IPS-15b (cell line): ENCODE data around the gene CUL3.

Source experiments
- H3K27me3 ChIP-seq: one replicate; pipeline ENCODE4 v1.6.1; 2013; ENCODE audit warnings: low read length; ENCODE audit not compliant: control insufficient read depth, insufficient read depth
- H3K36me3 ChIP-seq: one replicate; pipeline ENCODE4 v1.6.1; 2013; ENCODE audit warnings: low read length; ENCODE audit not compliant: control insufficient read depth, insufficient read depth
- H3K4me1 ChIP-seq: one replicate; pipeline ENCODE4 v1.6.1; 2013; ENCODE audit warnings: mild to moderate bottlenecking, low read length; ENCODE audit not compliant: control insufficient read depth, insufficient read depth
- H3K4me3 ChIP-seq: one replicate; pipeline ENCODE4 v1.5.1; 2013; ENCODE audit warnings: low read depth, low read length
- H3K9ac ChIP-seq: one replicate; pipeline ENCODE4 v1.6.1; 2013; ENCODE audit warnings: low read depth, mild to moderate bottlenecking, low read length
- H3K9me3 ChIP-seq: one replicate; pipeline ENCODE4 v1.6.1; 2013; ENCODE audit warnings: mild to moderate bottlenecking, low read length; ENCODE audit not compliant: control insufficient read depth, insufficient read depth

Gene CUL3

DNA sequence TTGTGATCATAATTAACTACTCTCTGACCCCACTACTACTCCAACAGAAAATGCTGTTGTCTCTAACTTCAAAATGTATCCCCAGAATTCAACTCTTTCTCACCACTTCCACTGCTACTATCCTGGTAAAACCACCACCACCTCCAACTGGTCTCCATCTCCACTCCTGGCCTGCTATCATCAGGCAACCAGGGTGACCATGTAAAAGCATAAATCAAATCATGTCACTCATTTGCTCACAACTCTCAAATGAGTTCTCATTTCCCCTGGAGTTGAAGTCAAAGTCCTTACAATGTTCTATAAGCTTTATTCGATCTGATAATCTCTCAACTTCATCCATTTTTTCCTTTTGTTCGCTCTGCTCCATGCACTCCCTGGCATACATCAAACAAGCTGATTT, 24.6 kb downstream of the CUL3 start:
- H3K27me3 ChIP-seq: no peaks in the 10 kb centered on the region
- no peaks in the 10 kb centered on the region for H3K36me3 ChIP-seq
- H3K4me3 ChIP-seq: no peak overlapping the region
- no peak overlapping the region for H3K9ac ChIP-seq
- no peaks in the 10 kb centered on the region for H3K9me3 ChIP-seq
- peaks cover 8% of the 10 kb centered on the region for H3K4me1 ChIP-seq

GRCh38 chr2:224557610-224558009, 27.6 kb downstream of the CUL3 start:
- no peaks in the 10 kb centered on the region for H3K9me3 ChIP-seq
- H3K27me3 ChIP-seq: no peaks in the 10 kb centered on the region
- H3K4me1 ChIP-seq: peaks cover 6% of the 10 kb centered on the region
- no peaks in the 10 kb centered on the region for H3K36me3 ChIP-seq
- no peak overlapping the region for H3K4me3 ChIP-seq
- no peak overlapping the region for H3K9ac ChIP-seq

GRCh38 chr2:224556381-224556780, 28.8 kb downstream of the CUL3 start:
- Histone ChIP-seq H3K27me3 (no peaks in the 10 kb centered on the region), H3K36me3 (no peaks in the 10 kb centered on the region)

GRCh38 chr2:224555823-224556366, 29.3 kb downstream of the CUL3 start:
- Histone ChIP-seq H3K36me3 (no peaks in the 10 kb centered on the region), H3K9ac (no peak overlapping the region), H3K27me3 (no peaks in the 10 kb centered on the region), H3K4me3 (no peak overlapping the region), H3K4me1 (peaks cover 3% of the 10 kb centered on the region), H3K9me3 (no peaks in the 10 kb centered on the region)

More at GRCh38 chr2:224556381-224556780, 28.8 kb downstream of the CUL3 start:
- H3K9me3 ChIP-seq: no peaks in the 10 kb centered on the region
- no peak overlapping the region for H3K9ac ChIP-seq
- no peak overlapping the region for H3K4me3 ChIP-seq
- peaks cover 3% of the 10 kb centered on the region for H3K4me1 ChIP-seq

GRCh38 chr2:224552771-224553170, 32.4 kb downstream of the CUL3 start:
- no peaks in the 10 kb centered on the region for H3K36me3 ChIP-seq
- H3K9me3 ChIP-seq: no peaks in the 10 kb centered on the region
- H3K4me3 ChIP-seq: no peak overlapping the region
- H3K27me3 ChIP-seq: no peaks in the 10 kb centered on the region
- peaks cover under 1% of the 10 kb centered on the region for H3K4me1 ChIP-seq
- H3K9ac ChIP-seq: no peak overlapping the region

GRCh38 chr2:224551693-224552092, 33.5 kb downstream of the CUL3 start:
- H3K36me3 ChIP-seq: no peaks in the 10 kb centered on the region
- no peaks in the 10 kb centered on the region for H3K27me3 ChIP-seq
- H3K9me3 ChIP-seq: no peaks in the 10 kb centered on the region
- no peak overlapping the region for H3K9ac ChIP-seq
- no peaks in the 10 kb centered on the region for H3K4me1 ChIP-seq
- H3K4me3 ChIP-seq: no peak overlapping the region

GRCh38 chr2:224546926-224547325, 38.2 kb downstream of the CUL3 start:
- no peaks in the 10 kb centered on the region for H3K9me3 ChIP-seq
- H3K9ac ChIP-seq: no peak overlapping the region
- H3K36me3 ChIP-seq: no peaks in the 10 kb centered on the region
- H3K4me1 ChIP-seq: no peaks in the 10 kb centered on the region
- H3K4me3 ChIP-seq: no peak overlapping the region
- H3K27me3 ChIP-seq: no peaks in the 10 kb centered on the region

DNA sequence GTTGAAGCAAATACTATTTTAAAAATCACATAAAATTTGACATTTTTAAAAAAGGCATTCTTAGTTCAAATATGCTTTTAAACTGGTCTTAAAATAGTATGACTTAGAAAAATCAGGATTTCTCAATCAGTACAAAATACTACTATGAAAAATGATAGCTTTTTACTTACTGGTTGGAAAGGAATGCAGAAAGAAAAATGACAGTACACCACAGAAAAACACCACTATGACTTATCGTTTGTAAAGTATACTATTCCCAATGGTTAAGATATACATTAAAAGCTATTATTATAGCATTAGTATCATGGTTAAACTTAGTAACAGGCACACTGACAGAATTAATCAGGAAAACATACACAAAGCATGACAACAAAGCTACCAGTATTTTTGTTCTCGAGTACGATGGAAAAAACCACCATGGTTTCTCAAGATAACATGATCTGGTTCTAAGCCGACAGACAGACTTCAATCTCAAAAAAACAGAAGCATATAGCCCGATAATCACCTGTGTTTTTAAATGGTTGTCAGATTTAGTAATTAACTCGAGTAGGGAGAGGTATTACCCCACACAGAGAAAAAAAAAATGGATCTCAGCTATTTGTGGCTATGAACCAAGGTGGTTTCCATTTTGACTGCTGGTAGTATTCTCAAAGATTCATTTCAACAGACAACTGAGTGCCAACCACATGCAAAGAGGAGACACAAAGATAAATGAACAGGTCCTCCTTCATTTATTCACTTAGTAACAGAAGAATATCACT, 39.1 kb downstream of the CUL3 start:
- no peak overlapping the region for H3K9ac ChIP-seq
- no peaks in the 10 kb centered on the region for H3K9me3 ChIP-seq
- H3K4me3 ChIP-seq: no peak overlapping the region
- H3K4me1 ChIP-seq: no peaks in the 10 kb centered on the region
- H3K36me3 ChIP-seq: no peaks in the 10 kb centered on the region
- no peaks in the 10 kb centered on the region for H3K27me3 ChIP-seq

- Histone ChIP-seq H3K9ac (no peak overlapping the region), H3K4me1 (no peaks in the 10 kb centered on the region), H3K4me3 (no peak overlapping the region), H3K9me3 (no peaks in the 10 kb centered on the region), H3K27me3 (no peaks in the 10 kb centered on the region), H3K36me3 (no peaks in the 10 kb centered on the region)
Measured at GRCh38 chr2:224543939-224544338, 41.2 kb downstream of the CUL3 start.

DNA sequence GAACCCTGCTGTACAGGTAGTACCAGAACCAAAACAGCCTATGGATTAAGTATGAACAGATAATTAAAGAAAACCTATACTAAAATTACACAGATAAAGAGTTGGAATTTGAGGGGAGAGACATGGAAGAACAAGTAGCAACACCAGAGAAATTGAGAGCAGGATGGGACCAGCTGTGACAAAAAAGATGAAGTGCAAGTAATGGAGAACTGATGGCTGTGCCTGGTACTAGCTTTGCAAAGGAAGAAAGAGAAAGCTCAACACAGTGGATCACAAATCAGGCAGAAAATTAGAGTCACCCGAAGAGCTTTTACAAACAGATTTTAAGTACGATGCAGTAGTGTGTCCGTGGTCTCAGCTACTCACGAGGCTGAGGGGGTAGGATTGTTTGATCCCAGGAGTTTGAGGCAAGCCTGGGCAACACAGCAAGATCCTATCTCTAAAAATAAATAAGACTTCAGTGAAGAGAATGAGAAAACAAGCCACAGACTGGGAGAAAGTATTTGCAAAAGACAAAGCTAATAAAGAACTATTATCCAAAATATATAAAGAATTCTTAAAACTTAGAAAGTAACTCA, 46.5 kb downstream of the CUL3 start:
- H3K4me1 ChIP-seq: peaks cover 4% of the 10 kb centered on the region
- no peaks in the 10 kb centered on the region for H3K9me3 ChIP-seq
- no peak overlapping the region for H3K9ac ChIP-seq
- no peak overlapping the region for H3K4me3 ChIP-seq
- H3K27me3 ChIP-seq: no peaks in the 10 kb centered on the region
- H3K36me3 ChIP-seq: no peaks in the 10 kb centered on the region

DNA sequence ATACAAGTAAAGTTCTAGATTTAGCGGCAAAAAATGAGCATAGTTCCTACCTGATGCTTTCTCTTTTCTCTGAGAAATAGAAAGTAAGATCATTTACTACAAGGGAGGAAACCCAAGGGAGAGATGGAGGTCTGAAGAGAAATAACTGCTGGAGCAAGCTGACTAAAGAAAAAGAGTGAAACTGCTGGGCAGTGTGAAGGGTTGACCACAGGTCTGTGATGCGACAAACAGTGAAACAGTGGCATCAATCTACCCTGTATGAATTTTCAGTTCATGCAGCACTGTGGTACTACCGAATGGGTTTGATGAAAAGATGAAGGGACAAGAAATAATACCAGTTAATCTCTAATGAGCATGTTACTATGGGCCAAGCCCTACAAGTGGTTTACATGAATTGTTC, 52.2 kb downstream of the CUL3 start:
- Histone ChIP-seq H3K4me1 (peaks cover 12% of the 10 kb centered on the region), H3K36me3 (no peaks in the 10 kb centered on the region), H3K9ac (no peak overlapping the region), H3K4me3 (no peak overlapping the region), H3K27me3 (no peaks in the 10 kb centered on the region), H3K9me3 (no peaks in the 10 kb centered on the region)

DNA sequence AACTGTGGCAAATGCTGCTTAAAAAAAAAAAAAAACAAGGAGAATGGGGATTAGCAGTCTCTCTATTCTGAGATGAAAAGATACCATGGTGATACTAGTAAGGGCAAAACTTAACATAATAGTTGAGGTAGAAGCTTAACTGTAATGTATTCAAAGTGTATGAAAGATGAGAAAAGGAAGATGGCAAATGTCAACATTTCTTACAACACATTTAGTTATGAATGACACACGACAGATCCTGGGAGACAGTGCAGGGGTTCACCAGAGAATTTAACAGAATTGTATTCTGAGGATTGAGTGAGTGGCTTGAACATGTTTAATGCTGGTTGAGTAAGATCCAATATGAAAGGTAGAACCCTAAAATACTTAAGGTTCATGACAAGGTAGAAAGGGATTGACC, 52.7 kb downstream of the CUL3 start:
- H3K9me3 ChIP-seq: no peaks in the 10 kb centered on the region
- peaks cover 12% of the 10 kb centered on the region for H3K4me1 ChIP-seq
- no peaks in the 10 kb centered on the region for H3K36me3 ChIP-seq
- no peak overlapping the region for H3K4me3 ChIP-seq
- H3K27me3 ChIP-seq: no peaks in the 10 kb centered on the region
- no peak overlapping the region for H3K9ac ChIP-seq
